ENCODE results near the gene C6orf15.
A peak's percentile ranks its signal among the peaks of the same experiment; 100 is the strongest.

C6orf15 gene

GRCh38 chr6:31128093-31128676 is 15.8 kb upstream of the C6orf15 start:
- Histone ChIP-seq H3K9me3 (replicated peaks; ENCODE audit: insufficient read depth, low read length) (no peaks in the 10 kb centered on the region), H2AFZ (ENCODE audit: low read length) (peak overlapping the region; percentile 75), H3F3A (ENCODE audit: insufficient read depth, low read length) (no peaks in the 10 kb centered on the region), H3K4me3 (ENCODE audit: low read length) (no peak overlapping the region), H3K4me1 (ENCODE audit: low read length) (0 out of 2 replicates have a peak, but pooled peaks cover 3% of the 10 kb centered on the region), H4K20me1 (ENCODE audit: insufficient read depth, low read length) (no peaks in the 10 kb centered on the region), H3K36me3 (replicated peaks; ENCODE audit: insufficient read depth, low read length) (no peaks in the 10 kb centered on the region), H3K4me2 (ENCODE audit: low read depth, low read length) (peak overlapping the region; percentile 26; the same call in 1 of the 2 replicates), H3K9ac (ENCODE audit: low read length) (no peak overlapping the region), H3K79me2 (ENCODE audit: low read length) (no peaks in the 10 kb centered on the region), H3K27me3 (replicated peaks; ENCODE audit: insufficient read depth, low read length) (peaks cover 15% of the 10 kb centered on the region), H3K27ac (ENCODE audit: low read length) (no peak overlapping the region), H3K9me2 (replicated peaks; ENCODE audit: insufficient read depth, low read length) (no peaks in the 10 kb centered on the region)
- TF ChIP-seq EZH2 (optimal IDR thresholded peaks at IDR 0.05; ENCODE audit: low read depth, low read length) (no peak), EZH2phosphoT487 (IDR thresholded peaks at IDR 0.05; ENCODE audit: low read length) (no peak), CTCF (IDR thresholded peaks at IDR 0.05; ENCODE audit: low read length) (peak; percentile 76)
- DNase-seq, result peak; percentile 71

- H3K36me3 ChIP-seq (replicated peaks; ENCODE audit: insufficient read depth, low read length), result no peaks in the 10 kb centered on the region
- H2AFZ ChIP-seq (ENCODE audit: low read length), result no peak overlapping the region
- no peaks in the 10 kb centered on the region for H3K79me2 ChIP-seq (ENCODE audit: low read length)
- no peaks in the 10 kb centered on the region for H4K20me1 ChIP-seq (ENCODE audit: insufficient read depth, low read length)
- peaks cover 27% of the 10 kb centered on the region for H3K27me3 ChIP-seq (replicated peaks; ENCODE audit: insufficient read depth, low read length)
- H3K4me3 ChIP-seq (ENCODE audit: low read length), result no peak overlapping the region
- H3K27ac ChIP-seq (ENCODE audit: low read length), result no peak overlapping the region
- H3K9me2 ChIP-seq (replicated peaks; ENCODE audit: insufficient read depth, low read length), result no peaks in the 10 kb centered on the region
- no peaks in the 10 kb centered on the region for H3K9me3 ChIP-seq (replicated peaks; ENCODE audit: insufficient read depth, low read length)
- no peaks in the 10 kb centered on the region for H3F3A ChIP-seq (ENCODE audit: insufficient read depth, low read length)
- no peak overlapping the region for H3K4me2 ChIP-seq (ENCODE audit: low read depth, low read length)
- no peak for TF ChIP-seq EZH2phosphoT487 (IDR thresholded peaks at IDR 0.05; ENCODE audit: low read length)
- no peak for TF ChIP-seq CTCF (IDR thresholded peaks at IDR 0.05; ENCODE audit: low read length)
- TF ChIP-seq EZH2 (optimal IDR thresholded peaks at IDR 0.05; ENCODE audit: low read depth, low read length), result no peak
- DNase-seq, result no peak
- no peak overlapping the region for H3K9ac ChIP-seq (ENCODE audit: low read length)
- H3K4me1 ChIP-seq (ENCODE audit: low read length), result 0 out of 2 replicates have a peak, but pooled peaks cover 3% of the 10 kb centered on the region
Observed at GRCh38 chr6:31126396-31127175, 14.2 kb upstream of the C6orf15 start.

- no peak overlapping the region for H3K4me3 ChIP-seq (ENCODE audit: low read length)
- H3K9ac ChIP-seq (ENCODE audit: low read length), result no peak overlapping the region
- H2AFZ ChIP-seq (ENCODE audit: low read length), result no peak overlapping the region
- peaks cover 32% of the 10 kb centered on the region for H3K27me3 ChIP-seq (replicated peaks; ENCODE audit: insufficient read depth, low read length)
- H3K9me3 ChIP-seq (replicated peaks; ENCODE audit: insufficient read depth, low read length), result no peaks in the 10 kb centered on the region
- DNase-seq, result no peak
- no peaks in the 10 kb centered on the region for H4K20me1 ChIP-seq (ENCODE audit: insufficient read depth, low read length)
- no peaks in the 10 kb centered on the region for H3K36me3 ChIP-seq (replicated peaks; ENCODE audit: insufficient read depth, low read length)
- H3K79me2 ChIP-seq (ENCODE audit: low read length), result no peaks in the 10 kb centered on the region
- H3K4me2 ChIP-seq (ENCODE audit: low read depth, low read length), result no peak overlapping the region
- no peaks in the 10 kb centered on the region for H3F3A ChIP-seq (ENCODE audit: insufficient read depth, low read length)
- 0 out of 2 replicates have a peak, but pooled peaks cover 3% of the 10 kb centered on the region for H3K4me1 ChIP-seq (ENCODE audit: low read length)
- H3K9me2 ChIP-seq (replicated peaks; ENCODE audit: insufficient read depth, low read length), result no peaks in the 10 kb centered on the region
- H3K27ac ChIP-seq (ENCODE audit: low read length), result no peak overlapping the region
- TF ChIP-seq EZH2phosphoT487 (IDR thresholded peaks at IDR 0.05; ENCODE audit: low read length) (no peak), CTCF (IDR thresholded peaks at IDR 0.05; ENCODE audit: low read length) (no peak), EZH2 (optimal IDR thresholded peaks at IDR 0.05; ENCODE audit: low read depth, low read length) (no peak)
Observed at GRCh38 chr6:31125586-31126363, 13.4 kb upstream of the C6orf15 start.

Measured in MM.1S (cell line).